ENCODE results near the gene PALLD. TPM values are rescaled to one million over a fixed set of nuclear protein-coding genes. Genes with fewer than 3 reads are reported as not detected.

Gene PALLD
- total RNA-seq, 1 donor from 2014 or later = 25.0 TPM

DNA sequence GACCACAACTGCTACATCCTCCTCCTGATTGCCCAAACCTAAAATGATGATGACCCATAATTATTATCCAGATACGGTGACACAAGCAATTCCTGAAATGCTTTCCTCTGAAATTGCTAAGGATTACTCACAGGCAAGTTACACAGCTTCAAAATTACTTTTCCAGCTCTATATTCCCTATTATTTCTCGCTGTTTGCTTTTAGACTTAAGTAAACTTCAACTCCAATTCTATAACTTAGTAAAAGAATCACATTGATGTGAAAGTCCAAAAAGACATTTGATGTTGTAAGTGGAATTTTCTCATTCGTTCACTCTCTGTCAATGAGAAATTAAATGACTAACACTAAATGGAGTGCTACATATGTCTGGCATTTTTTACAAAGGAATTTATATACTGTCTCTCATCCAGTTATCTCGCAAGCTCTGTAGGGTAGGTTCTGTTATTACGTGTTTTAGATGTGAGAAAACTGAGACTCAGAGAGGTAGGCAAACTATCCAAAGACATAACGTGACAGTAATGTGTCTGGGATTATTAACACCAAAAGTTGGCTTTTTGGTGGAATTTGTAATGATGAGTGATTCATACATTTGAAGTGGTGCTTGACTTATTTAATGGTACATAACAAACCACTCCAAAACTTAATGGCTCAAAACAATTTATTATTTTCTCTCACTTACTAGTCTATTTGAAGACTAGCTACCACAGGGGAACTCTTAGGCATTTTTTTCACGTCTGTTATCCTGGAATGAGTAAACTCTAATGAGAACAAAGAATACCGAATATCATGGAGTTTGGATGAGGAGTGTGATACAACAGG is 31.5 kb downstream of the PALLD start:
- DNase-seq = no peak

DNA sequence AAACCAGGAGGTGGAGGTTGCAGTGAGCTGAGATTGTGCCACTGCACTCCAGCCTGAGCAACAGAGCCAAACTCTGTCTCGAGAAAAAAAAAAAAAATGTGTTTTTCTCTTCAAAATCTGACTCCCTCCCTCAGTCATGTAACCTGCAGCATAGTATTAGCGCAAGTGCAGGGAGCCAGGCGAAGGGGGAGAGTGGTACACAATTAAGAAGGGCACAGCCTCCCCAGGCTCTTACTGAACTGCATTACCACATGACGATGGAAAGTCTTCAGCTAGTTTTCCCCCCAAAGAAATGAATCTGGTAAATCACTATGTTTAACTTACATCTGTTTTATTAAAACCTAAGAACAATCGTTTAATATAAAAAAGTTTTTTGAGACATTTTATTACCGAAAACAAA is 32.4 kb downstream of the PALLD start:
- no peak for DNase-seq

- no peak for DNase-seq
These were observed 34.5 kb downstream of the PALLD start for GRCh38 chr4:168531305-168531704.

- no peak for DNase-seq
These were observed 37.7 kb downstream of the PALLD start for GRCh38 chr4:168534535-168534934.

DNA sequence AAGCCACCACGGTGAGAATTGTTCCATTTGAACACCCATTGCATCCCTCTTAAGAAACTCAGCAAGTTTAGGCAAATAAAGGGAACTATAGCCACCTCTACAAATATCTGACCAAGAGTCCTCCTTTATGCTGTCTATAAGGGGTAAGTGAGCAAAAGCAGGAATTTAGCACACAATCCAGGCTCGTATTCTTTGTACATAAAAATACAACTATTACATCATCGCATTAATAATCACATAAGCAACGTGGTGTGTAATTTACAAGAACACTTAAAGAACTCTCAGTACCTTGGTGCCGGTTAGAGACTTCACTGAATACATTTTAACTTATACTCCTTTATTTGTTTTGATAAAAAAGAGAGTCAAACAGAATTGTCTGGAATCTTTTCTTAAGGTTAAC is 38.8 kb downstream of the PALLD start:
- no peak for DNase-seq

DNA sequence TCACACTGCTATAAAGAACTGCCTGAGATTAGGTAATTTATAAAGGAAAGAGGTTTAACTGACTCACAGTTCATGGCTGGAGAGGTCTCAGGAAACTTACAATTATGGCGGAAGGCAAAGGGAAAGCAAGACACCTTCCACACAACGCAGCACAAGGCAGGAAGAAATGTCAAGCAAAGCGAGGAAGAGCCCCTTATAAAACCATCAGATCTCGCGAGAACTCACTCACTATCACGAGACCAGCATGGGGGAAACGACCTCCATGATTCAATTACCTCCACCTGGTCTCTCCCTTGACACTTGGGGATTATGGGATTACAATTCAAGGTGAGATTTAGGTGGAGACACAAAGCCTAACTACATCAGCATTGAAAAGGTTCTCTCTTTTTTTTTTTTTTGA is 39.6 kb downstream of the PALLD start:
- no peak for DNase-seq

DNA sequence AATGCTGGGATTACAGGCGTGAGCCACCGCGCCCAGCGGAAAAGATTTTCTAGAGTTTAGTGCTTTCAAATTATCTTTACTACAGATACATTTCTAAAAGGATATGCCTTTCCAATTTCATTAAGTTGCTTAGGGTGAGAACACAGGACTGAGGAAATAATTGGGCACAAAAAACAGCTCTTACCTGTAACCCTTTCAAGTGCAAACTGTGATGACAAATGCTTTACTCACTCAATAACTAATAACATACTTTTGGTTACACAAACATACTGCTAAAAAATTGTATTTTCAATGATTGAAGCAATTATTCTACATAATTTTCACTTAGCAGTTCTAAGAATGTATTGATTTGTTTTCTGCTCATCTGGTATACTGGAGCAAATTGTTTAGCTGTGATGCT is 40.2 kb downstream of the PALLD start:
- no peak for DNase-seq

GRCh38 chr4:168537571-168537970 is 40.7 kb downstream of the PALLD start:
- no peak for DNase-seq

DNA sequence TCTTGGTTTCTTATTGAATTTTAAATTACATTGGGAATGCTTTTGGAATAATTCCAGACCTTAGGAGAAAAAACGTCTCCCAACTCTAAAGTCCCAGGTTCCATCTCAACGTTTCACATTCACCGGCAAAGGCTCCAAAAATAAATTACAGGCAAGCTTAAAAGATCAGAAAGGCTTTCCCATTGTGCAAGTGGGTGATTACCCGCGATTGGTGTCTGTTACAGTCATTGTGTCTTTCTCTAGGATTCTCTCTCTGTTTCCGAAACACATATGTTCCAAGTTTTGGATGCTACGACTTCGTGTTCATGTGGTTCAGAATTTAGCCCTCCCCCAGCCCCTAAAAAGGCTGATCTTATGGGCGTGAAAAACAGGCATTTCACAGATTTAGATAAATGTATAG is 41.8 kb downstream of the PALLD start:
- DNase-seq = no peak

GRCh38 chr4:168540086-168540485 is 43.2 kb downstream of the PALLD start:
- DNase-seq = no peak

GRCh38 chr4:168540503-168541265 is 43.8 kb downstream of the PALLD start:
- no peak for DNase-seq

GRCh38 chr4:168541266-168541953 is 44.6 kb downstream of the PALLD start:
- DNase-seq = no peak

- DNase-seq = no peak
These were observed 52.3 kb downstream of the PALLD start for GRCh38 chr4:168549143-168549542.

DNA sequence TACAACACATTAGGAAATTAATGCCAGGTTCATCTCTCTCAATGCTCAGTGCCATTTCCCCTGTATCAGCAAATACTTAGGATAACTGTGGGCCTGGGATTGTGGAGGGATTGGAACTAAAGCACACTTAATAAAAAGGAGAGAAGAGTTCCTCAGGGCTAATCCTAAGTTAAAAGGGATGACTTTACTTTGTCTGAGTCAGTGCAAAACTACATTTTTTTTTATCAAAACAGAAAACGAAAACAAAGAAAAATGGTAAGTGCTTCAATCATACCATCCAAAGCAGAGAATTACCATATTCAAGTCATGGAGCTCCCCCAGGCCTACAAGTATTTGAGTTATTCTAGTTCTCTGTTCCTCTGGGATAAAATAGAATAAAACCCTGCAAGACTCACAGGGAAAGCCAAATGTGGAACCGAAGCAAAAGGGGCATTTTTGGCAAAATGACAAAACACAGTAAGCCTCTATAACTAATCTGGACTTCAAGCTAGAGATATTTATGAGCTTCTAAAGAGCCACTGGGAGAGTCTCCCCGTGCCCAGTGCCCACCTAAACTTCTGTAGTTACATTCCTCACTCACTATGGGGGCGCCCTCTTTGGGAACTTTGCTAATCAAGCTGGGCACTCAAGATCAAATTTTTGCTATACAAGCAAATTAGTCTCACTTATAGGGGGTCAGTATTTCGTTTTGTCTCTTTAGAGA is 53.4 kb downstream of the PALLD start:
- no peak for DNase-seq

- DNase-seq = no peak
These were observed 54.4 kb downstream of the PALLD start for GRCh38 chr4:168551211-168551610.

DNA sequence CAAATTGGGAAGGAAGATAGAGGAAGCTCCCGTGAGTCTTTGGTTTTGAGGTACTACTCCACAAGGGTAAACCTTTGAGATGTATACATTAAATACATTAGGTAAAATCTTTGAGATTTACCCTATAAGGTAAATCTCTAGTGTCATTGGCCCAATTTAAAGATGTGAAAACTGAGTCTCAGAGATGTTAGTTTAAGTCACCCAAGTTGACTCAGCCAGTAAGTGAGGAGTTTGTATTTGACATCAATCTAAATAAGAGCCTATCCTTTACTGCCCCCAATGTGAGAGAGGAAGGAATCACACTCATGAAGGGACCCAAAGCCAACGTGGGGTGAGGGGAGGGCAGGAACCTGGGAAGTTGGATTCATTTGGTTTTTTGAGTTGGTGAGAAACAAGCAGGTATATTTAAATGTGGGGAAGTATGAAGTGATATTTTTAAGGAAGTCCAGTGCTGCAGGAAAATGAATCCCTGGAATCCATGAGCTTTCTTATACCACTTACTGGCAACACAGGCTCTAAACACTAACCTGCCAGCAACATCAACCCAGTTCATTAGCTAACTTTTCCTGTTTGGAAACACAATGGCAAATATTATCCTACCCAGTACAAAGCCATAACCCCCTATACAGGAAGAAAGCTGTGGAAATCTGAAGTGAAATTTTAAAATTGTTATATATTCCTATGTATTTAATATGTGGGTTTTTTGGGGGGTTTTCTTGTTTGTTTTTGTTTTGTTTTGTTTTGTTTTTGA is 55.3 kb downstream of the PALLD start:
- DNase-seq = no peak

DNA sequence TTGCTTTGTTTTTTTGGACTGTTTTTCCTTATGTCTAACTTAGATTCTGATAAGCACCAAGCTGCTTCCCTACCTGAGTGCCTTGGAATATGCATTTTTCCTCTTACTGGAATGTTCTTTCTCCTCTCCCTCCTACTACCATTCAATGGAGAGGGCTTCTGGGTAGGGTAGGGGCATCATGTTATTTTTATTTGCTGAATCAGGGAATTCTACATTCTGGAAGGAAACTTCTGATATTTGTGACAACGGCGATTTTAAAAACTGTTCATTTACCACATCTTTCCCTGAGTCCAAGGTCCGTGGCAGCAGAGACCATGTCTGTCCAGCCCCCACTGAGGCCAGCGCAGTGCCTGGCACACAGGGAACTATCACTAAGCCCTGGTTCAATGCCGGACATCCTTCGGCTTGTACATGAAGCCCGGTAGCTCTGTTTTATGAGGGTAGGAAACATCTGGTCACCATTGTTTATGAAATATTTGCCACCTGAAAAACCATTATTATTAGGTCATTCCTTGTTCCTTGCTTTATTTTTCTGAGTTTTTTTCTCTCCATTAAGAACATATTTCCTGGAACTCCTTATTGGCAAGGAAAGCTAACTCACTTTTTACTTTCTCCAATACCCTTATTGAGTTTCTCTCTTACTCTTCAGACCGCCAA is 57.0 kb downstream of the PALLD start:
- no peak for DNase-seq

- DNase-seq = no peak
These were observed 58.6 kb downstream of the PALLD start for GRCh38 chr4:168555437-168555836.

GRCh38 chr4:168557658-168558057 is 60.8 kb downstream of the PALLD start:
- no peak for DNase-seq

DNA sequence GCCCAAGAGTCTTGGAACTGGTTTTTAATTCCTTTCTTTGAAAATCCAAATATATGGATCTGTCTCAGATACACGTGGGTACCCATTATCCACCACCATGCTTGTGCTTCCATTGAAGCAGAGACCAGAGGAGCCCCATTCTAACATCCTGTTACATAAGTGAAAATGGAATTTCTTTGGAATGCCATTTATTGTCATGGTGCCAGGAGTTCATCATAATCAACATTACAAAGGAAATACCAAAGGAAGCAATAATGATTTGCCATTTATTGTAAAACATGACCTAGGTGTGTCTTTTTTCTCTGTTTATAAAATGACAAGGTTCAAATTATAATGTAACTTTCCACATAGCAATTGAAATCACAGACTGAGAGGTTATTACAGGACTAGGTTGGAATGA is 61.7 kb downstream of the PALLD start:
- no peak for DNase-seq

All from occipital lobe (tissue), 2 donors.